Measurements from ENCODE around the gene SSTR4. TPM values are rescaled to one million over a fixed set of nuclear protein-coding genes. Genes with fewer than 3 reads are reported as not detected.

The SSTR4 gene
- total and polyA plus RNA-seq, 4 donors, result 0.06 TPM; not detected in 3

GRCh38 chr20:22995923-22996322 lies 39.2 kb upstream of the SSTR4 start:
- Histone ChIP-seq H3K27me3 (ENCODE audit: control insufficient read depth in 3 of 3, insufficient read depth in 3 of 3, low read length in 2 of 3) (no peaks in the 10 kb centered on the region), H3K9ac (ENCODE audit: insufficient read depth in 1 of 2, low read length in 2 of 2) (no peak overlapping the region), H3K4me3 (no peak overlapping the region), H3K4me1 (ENCODE audit: control insufficient read depth in 5 of 5, insufficient read depth in 5 of 5, low read length in 5 of 5) (peaks cover 0 to 2% (median 0%) of the 10 kb centered on the region in 5 donors), H3K27ac (ENCODE audit: low read depth in 1 of 2, low read length in 1 of 2) (no peak overlapping the region), H3K9me3 (ENCODE audit: control insufficient read depth in 4 of 4, insufficient read depth in 3 of 4, low read length in 3 of 4) (peaks cover 0 to 2% (median 0%) of the 10 kb centered on the region in 4 donors), H3K36me3 (ENCODE audit: control insufficient read depth in 4 of 4, insufficient read depth in 4 of 4, low read length in 4 of 4) (no peaks in the 10 kb centered on the region)
- TF ChIP-seq CTCF (IDR thresholded peaks at IDR 0.05; ENCODE audit: control extremely low read depth, extremely low read depth), result no peak
- ATAC-seq (ENCODE audit: insufficient read depth, low FRiP score) (no peak), DNase-seq (no peak)
- WGBS, 2 donors, result 70 to 80% methylated on average over 1 of the region's 1 CpG

DNA sequence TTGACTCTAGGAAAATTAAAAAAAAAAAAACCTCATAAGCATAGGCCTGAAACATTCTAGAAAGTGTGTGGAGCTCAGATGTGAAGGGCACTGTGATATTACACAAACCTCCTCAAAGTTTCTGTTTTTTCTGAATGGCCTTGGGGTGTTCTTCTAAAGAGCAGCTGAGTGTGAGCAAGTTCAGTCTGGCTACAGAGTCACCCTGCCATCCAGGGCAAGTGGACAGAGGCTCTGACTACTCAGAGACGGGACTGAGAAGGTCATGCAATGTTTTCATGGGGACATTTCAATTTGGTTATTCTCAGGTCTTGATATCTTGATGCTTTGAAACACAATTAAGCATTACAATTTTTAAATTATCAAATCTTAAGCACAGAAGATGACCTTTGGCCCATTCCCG lies 36.6 kb upstream of the SSTR4 start:
- DNase-seq (no peak), ATAC-seq (ENCODE audit: insufficient read depth, low FRiP score) (no peak)
- Histone ChIP-seq H3K27ac (ENCODE audit: low read depth in 1 of 2, low read length in 1 of 2) (no peak overlapping the region), H3K9ac (ENCODE audit: insufficient read depth in 1 of 2, low read length in 2 of 2) (no peak overlapping the region), H3K9me3 (ENCODE audit: control insufficient read depth in 4 of 4, insufficient read depth in 3 of 4, low read length in 3 of 4) (peaks cover 0 to 2% (median 1%) of the 10 kb centered on the region in 4 donors), H3K4me3 (no peak overlapping the region), H3K36me3 (ENCODE audit: control insufficient read depth in 4 of 4, insufficient read depth in 4 of 4, low read length in 4 of 4) (no peaks in the 10 kb centered on the region), H3K27me3 (ENCODE audit: control insufficient read depth in 3 of 3, insufficient read depth in 3 of 3, low read length in 2 of 3) (no peaks in the 10 kb centered on the region), H3K4me1 (ENCODE audit: control insufficient read depth in 5 of 5, insufficient read depth in 5 of 5, low read length in 5 of 5) (peaks cover 0 to 2% (median 0%) of the 10 kb centered on the region in 5 donors)
- 95 to 96% methylated on average over 2 of the region's 2 CpGs for WGBS, 2 donors
- no peak for TF ChIP-seq CTCF (IDR thresholded peaks at IDR 0.05; ENCODE audit: control extremely low read depth, extremely low read depth)

GRCh38 chr20:22999756-23000155 lies 35.4 kb upstream of the SSTR4 start:
- Histone ChIP-seq H3K4me3 (no peak overlapping the region), H3K9me3 (ENCODE audit: control insufficient read depth in 4 of 4, insufficient read depth in 3 of 4, low read length in 3 of 4) (peaks cover 0 to 2% (median 0%) of the 10 kb centered on the region in 4 donors), H3K4me1 (ENCODE audit: control insufficient read depth in 5 of 5, insufficient read depth in 5 of 5, low read length in 5 of 5) (peaks cover 0 to 5% (median 0%) of the 10 kb centered on the region in 5 donors), H3K27me3 (ENCODE audit: control insufficient read depth in 3 of 3, insufficient read depth in 3 of 3, low read length in 2 of 3) (no peaks in the 10 kb centered on the region), H3K9ac (ENCODE audit: insufficient read depth in 1 of 2, low read length in 2 of 2) (no peak overlapping the region), H3K36me3 (ENCODE audit: control insufficient read depth in 4 of 4, insufficient read depth in 4 of 4, low read length in 4 of 4) (no peaks in the 10 kb centered on the region), H3K27ac (ENCODE audit: low read depth in 1 of 2, low read length in 1 of 2) (no peak overlapping the region)
- no peak for TF ChIP-seq CTCF (IDR thresholded peaks at IDR 0.05; ENCODE audit: control extremely low read depth, extremely low read depth)
- ATAC-seq (ENCODE audit: insufficient read depth, low FRiP score) (no peak), DNase-seq (peak in 2 of 3 donors; percentile 11 to 40)
- WGBS, 2 donors, result 53 to 72% methylated on average over 4 of the region's 4 CpGs

Data from lung (tissue), 12 donors.